ENCODE results near the gene NAPB.

The NAPB gene

GRCh38 chr20:23344336-23344735 lies 77.0 kb downstream of the NAPB start:
- no peak for DNase-seq (ENCODE audit: low read depth)

DNA sequence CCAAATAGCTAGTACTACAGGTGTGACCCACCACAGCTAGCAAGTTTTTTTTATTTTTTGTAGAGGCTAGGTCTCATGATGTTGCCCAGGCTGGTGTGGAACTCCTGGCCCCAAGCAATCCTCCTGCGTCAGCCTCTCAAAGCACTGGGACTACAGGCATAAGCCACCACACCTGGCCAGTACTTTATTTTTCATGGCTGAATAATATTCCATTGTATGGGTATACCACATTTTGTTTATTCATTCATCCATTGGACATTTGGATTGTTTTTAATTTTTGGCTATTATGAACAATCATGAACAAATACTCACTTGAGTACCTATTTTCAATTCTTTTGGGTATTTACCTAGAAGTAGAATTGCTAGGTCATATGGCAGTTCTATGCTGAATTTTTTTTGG lies 77.7 kb downstream of the NAPB start:
- DNase-seq (ENCODE audit: low read depth) = no peak

GRCh38 chr20:23341073-23341472 lies 80.2 kb downstream of the NAPB start:
- DNase-seq (ENCODE audit: low read depth) = no peak

GRCh38 chr20:23340524-23340923 lies 80.8 kb downstream of the NAPB start:
- DNase-seq (ENCODE audit: low read depth) = no peak

DNA sequence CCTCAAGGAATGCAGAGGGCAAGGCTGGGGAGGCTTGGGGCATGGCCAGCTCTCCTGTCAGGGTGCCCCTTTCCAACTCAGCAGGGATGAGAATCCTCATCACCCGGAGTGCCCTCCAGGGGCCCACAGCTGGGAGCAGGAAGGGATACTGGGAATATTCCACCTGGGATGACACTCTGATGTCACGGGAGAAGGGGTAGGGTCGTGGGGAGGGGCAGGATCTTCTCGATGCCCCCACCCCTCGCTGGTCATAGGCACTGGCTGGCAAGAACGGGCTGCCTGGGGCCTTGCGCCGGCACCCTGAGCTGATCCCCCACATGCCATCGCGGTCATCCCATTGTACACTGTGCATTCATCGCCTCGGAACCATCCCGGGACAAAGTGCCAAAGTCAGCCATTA lies 81.3 kb downstream of the NAPB start:
- no peak for DNase-seq (ENCODE audit: low read depth)

DNA sequence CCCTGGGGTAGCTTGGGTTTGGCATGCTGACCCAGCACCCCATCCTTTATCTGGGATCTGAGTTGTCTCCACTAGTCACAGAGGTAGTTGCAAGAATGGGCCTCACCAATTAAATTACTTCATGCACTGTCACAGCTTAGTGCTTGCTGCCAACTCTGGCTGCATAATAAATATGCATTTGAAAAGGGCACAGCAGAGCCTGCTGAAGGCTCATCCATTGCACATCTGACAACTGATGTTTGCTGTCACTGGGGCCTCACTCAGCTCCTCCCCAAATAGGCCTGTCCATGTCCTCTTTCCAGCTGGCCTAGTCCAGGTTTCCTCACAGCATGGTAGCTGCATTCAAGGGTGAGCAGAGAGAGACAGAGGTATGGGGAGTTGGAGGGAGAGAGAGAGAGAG lies 84.0 kb downstream of the NAPB start:
- no peak for DNase-seq (ENCODE audit: low read depth)

DNA sequence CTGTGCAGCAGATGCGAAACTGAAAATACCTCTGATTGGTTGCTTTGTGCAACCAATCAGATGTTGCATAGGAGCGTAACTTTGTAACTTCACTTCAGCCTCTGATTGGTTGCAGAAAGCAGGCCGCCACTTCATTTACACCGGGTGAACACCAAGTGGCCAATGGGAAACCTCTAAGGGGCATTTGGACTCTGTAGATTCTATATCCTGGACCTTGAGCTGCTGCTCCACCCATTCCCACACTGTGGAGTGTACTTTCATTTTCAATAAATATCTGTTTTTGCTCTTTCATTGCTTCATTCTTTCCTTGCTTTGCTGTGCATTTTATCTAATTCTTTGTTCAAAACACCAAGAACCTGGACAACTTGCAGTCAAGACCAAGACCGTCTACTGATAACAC lies 84.8 kb downstream of the NAPB start:
- DNase-seq (ENCODE audit: low read depth) = no peak

GRCh38 chr20:23335521-23335920 lies 85.8 kb downstream of the NAPB start:
- DNase-seq (ENCODE audit: low read depth) = no peak

DNA sequence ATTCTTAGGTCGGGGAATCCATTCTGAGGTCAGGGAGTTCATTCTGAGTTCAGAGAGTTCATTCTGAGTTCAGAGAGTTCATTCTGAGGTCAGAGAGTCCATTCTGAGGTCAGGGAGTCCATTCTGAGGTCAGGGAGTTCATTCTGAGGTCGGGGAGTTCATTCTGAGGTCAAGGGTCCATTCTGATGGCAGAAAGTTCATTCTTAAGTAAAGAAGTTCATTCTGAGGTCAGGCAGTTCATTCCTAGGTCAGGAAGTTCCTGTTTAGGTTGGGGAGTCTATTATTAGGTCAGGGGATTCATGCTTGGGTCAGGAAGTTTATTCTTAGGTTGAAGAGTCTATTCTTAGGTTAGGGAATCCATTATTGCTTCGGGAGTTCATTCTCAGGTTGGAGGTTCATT lies 87.2 kb downstream of the NAPB start:
- no peak for DNase-seq (ENCODE audit: low read depth)

- no peak for DNase-seq (ENCODE audit: low read depth)
Observed at GRCh38 chr20:23332467-23332866, 88.8 kb downstream of the NAPB start.

DNA sequence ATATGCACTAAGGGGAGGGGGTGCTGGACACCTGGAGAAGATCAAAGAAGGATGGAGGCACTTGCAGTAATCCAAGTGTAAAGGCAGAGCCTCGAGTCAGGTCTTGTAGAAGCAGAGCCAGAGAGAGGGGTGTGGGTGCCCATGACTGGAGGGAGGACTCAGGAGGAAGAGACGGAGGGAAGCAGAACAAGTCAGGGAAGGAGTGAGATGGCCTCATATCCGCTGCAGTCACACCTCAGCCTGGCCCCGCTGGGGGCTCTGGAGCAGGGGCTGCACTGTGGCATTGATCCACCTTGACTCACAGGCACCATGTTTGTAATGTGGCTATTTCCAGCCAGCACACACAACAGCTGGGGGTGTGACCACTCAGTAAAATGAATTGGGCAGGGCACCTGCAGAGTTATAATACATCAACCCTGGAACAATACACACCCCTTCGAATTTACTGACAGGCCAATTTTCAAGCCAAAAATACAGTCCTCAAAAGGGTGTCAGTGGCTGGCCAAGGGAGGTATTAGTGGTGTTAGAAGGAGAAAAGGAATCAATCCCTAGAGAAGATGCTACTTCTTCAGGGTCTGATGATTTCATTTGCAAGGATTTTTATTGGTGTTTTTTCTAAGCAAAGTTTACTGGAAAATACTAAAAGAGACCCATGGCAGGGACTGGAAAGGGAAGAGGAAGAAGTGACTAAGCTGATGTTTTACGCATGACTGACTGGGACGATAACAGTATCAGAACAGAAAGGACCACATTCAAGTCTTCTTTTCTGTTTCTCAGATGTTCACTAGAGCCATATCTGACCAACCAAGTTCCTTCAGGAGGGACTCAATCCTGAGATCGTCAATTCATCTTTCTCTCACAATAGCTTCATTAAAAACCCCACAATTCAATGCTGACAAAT lies 89.6 kb downstream of the NAPB start:
- no peak for DNase-seq (ENCODE audit: low read depth)

- DNase-seq (ENCODE audit: low read depth) = no peak
Observed at GRCh38 chr20:23327617-23328333, 93.5 kb downstream of the NAPB start.

GRCh38 chr20:23326774-23327173 lies 94.5 kb downstream of the NAPB start:
- no peak for DNase-seq (ENCODE audit: low read depth)

- DNase-seq (ENCODE audit: low read depth) = no peak
Observed at GRCh38 chr20:23325107-23325506, 96.2 kb downstream of the NAPB start.
